Renal cortex interstitium (tissue), 11 donors: ENCODE measurements around the gene CNTN4. TPM values are rescaled to one million over a fixed set of nuclear protein-coding genes. Genes with fewer than 3 reads are reported as not detected.
"Not testable (repeated sequence)": the region's sequence is repeated elsewhere in the genome, so short reads cannot be mapped to it uniquely, and the experiment has no call there.

Experiments
- DNase-seq, 11 donors: peaks; one replicate each; pipeline ENCODE4 v3.0.0-alpha.2; 2013; ENCODE audit warnings: low read depth in 9 of 11, low spot score in 4 of 11; ENCODE audit errors: extremely low read depth in 1 of 11
- polyA plus RNA-seq, 3 donors: library from polyadenylated mRNA; unstranded; fragments of 120-200 nt; gene quantifications; one replicate each; pipeline ENCODE4 v1.2.1, GENCODE V29; 2013; ENCODE audit not compliant: insufficient read length in 3 of 3

Gene CNTN4
- polyA plus RNA-seq, 3 donors, result 27.6 to 36.4 (median 33.2) TPM

- DNase-seq, result not testable (repeated sequence)
These were observed 436.1 kb downstream of the CNTN4 start for GRCh38 chr3:2534767-2535166.

- DNase-seq, result no peak
These were observed 436.5 kb downstream of the CNTN4 start for GRCh38 chr3:2535206-2535605.

- no peak for DNase-seq
These were observed 437.9 kb downstream of the CNTN4 start for GRCh38 chr3:2536575-2536974.

GRCh38 chr3:2540115-2540514, 441.4 kb downstream of the CNTN4 start:
- DNase-seq, result no peak

GRCh38 chr3:2543247-2543646, 444.6 kb downstream of the CNTN4 start:
- DNase-seq, result no peak

- DNase-seq, result no peak
These were observed 445.5 kb downstream of the CNTN4 start for GRCh38 chr3:2544212-2544611.

- no peak for DNase-seq
These were observed 446.1 kb downstream of the CNTN4 start for GRCh38 chr3:2544718-2545117.

- no peak for DNase-seq
These were observed 448.4 kb downstream of the CNTN4 start for GRCh38 chr3:2547049-2547448.

GRCh38 chr3:2554656-2555055, 456.0 kb downstream of the CNTN4 start:
- no peak for DNase-seq

- no peak for DNase-seq
These were observed 460.1 kb downstream of the CNTN4 start for GRCh38 chr3:2558796-2559195.

GRCh38 chr3:2567451-2567850, 468.8 kb downstream of the CNTN4 start:
- DNase-seq, result no peak

GRCh38 chr3:2568156-2568555, 469.5 kb downstream of the CNTN4 start:
- peak in 4 of 11 donors; percentile 2 to 29 (median 10) for DNase-seq

- peak in 1 of 11 donors; percentile 4 for DNase-seq
These were observed 470.3 kb downstream of the CNTN4 start for GRCh38 chr3:2568929-2569328.

GRCh38 chr3:2577571-2577970, 478.9 kb downstream of the CNTN4 start:
- no peak for DNase-seq

GRCh38 chr3:2578560-2578959, 479.9 kb downstream of the CNTN4 start:
- no peak for DNase-seq

- no peak for DNase-seq
These were observed 480.5 kb downstream of the CNTN4 start for GRCh38 chr3:2579206-2579605.

- DNase-seq, result no peak
These were observed 484.4 kb downstream of the CNTN4 start for GRCh38 chr3:2583046-2583445.

GRCh38 chr3:2589336-2589969, 490.8 kb downstream of the CNTN4 start:
- no peak for DNase-seq

GRCh38 chr3:2595486-2595885, 496.8 kb downstream of the CNTN4 start:
- no peak for DNase-seq

GRCh38 chr3:2597615-2598014, 498.9 kb downstream of the CNTN4 start:
- DNase-seq, result no peak

GRCh38 chr3:2599471-2599870, 500.8 kb downstream of the CNTN4 start:
- DNase-seq, result no peak
